PC-3 (cell line): ENCODE results near the gene MED4. TPM values are rescaled to one million over a fixed set of nuclear protein-coding genes. Genes with fewer than 3 reads are reported as not detected.
A peak's percentile ranks its signal among the peaks of the same experiment; 100 is the strongest.

ENCODE experiments used
- ATAC-seq: fragments of 200-7000 bp; cut with Tn5 transposase; 2 replicates; pipeline ENCODE4 v1.9.1; 2020; ENCODE audit warnings: mild to moderate bottlenecking, moderate library complexity
- Bru-seq: library from RNA; stranded (reverse); fragments of 400-500 nt; gene quantifications from one replicate; lab custom pipeline; 2021; lab: Mats Ljungman, UMichigan
- BruChase-seq, 2 experiments: library from RNA; stranded (reverse); fragments of 400-500 nt; gene quantifications; one replicate each; lab custom pipeline; 2021; lab: Mats Ljungman, UMichigan
- BruUV-seq: library from RNA; stranded (reverse); fragments of 400-500 nt; replicated peaks from 2 replicates; lab custom pipeline; 2021; lab: Mats Ljungman, UMichigan
- CTCF ChIA-PET: fragments of 300-600 bp; sonication (Branson Sonifier 250); formaldehyde crosslinking; loops from one replicate; lab custom pipeline; 2022; ENCODE audit warnings: antibody characterized with exemption; lab: Charles Lee
- POLR2A ChIA-PET: fragments of 300-600 bp; sonication (Branson Sonifier 250); formaldehyde crosslinking; loops from one replicate; lab custom pipeline; 2022; ENCODE audit warnings: antibody characterized with exemption; ENCODE audit not compliant: unreplicated experiment; lab: Charles Lee
- DNase-seq: peaks from one replicate; pipeline ENCODE4 v3.0.0-alpha.2; 2015
- H2AFZ ChIP-seq: fragments of 300-600 bp; sonication (generic); 2 replicates; pipeline ENCODE4 v1.6.0; 2016; ENCODE audit warnings: antibody characterized with exemption, low read length
- H3F3A ChIP-seq: fragments of 300-600 bp; sonication (generic); one replicate; pipeline ENCODE4 v1.6.0; 2017; ENCODE audit warnings: antibody characterized with exemption, low read length, control low read depth, mild to moderate bottlenecking; ENCODE audit not compliant: unreplicated experiment
- H3K27ac ChIP-seq: fragments of 300-600 bp; sonication (generic); 2 replicates; pipeline ENCODE4 v1.5.1; 2016; ENCODE audit warnings: mild to moderate bottlenecking, low read length
- H3K27me3 ChIP-seq: fragments of 300-600 bp; sonication (generic); 2 replicates; pipeline ENCODE4 v1.6.1; 2016; ENCODE audit warnings: low read length, mixed read lengths
- H3K36me3 ChIP-seq: fragments of 300-600 bp; sonication (generic); 2 replicates; pipeline ENCODE4 v1.6.1; 2016; ENCODE audit warnings: low read depth, mixed run types, low read length, mixed read lengths
- H3K4me1 ChIP-seq: fragments of 300-600 bp; sonication (generic); 2 replicates; pipeline ENCODE4 v1.5.1; 2016; ENCODE audit warnings: low read length; ENCODE audit not compliant: insufficient read depth
- H3K4me2 ChIP-seq: fragments of 300-600 bp; sonication (generic); 2 replicates; pipeline ENCODE4 v1.6.0; 2016; ENCODE audit warnings: low read length
- H3K4me3 ChIP-seq: fragments of 300-600 bp; sonication (generic); 2 replicates; pipeline ENCODE4 v1.5.1; 2016; ENCODE audit warnings: mild to moderate bottlenecking, low read length, mixed read lengths
- H3K79me2 ChIP-seq: fragments of 300-600 bp; sonication (generic); 2 replicates; pipeline ENCODE4 v1.6.1; 2017; ENCODE audit warnings: low read length, mixed read lengths
- H3K9ac ChIP-seq: fragments of 300-600 bp; sonication (generic); 2 replicates; pipeline ENCODE4 v1.6.0; 2016; ENCODE audit warnings: mild to moderate bottlenecking, low read length
- H3K9me2 ChIP-seq: fragments of 300-600 bp; sonication (generic); replicated peaks from 2 replicates; pipeline ENCODE4 v1.6.1; 2016; ENCODE audit warnings: mixed run types, low read length, mixed read lengths
- H3K9me3 ChIP-seq: fragments of 300-600 bp; sonication (generic); 2 replicates; pipeline ENCODE4 v1.6.1; 2016; ENCODE audit warnings: low read length, mixed read lengths
- H4K20me1 ChIP-seq: fragments of 300-600 bp; sonication (generic); 2 replicates; pipeline ENCODE4 v1.6.1; 2016; ENCODE audit warnings: low read length, mixed read lengths
- CTCF ChIP-seq: fragments of 300-600 bp; sonication (generic); conservative IDR thresholded peaks from 2 replicates; pipeline ENCODE4 v1.5.1; 2017; ENCODE audit warnings: antibody characterized with exemption, low read depth, mild to moderate bottlenecking, low read length
- EZH2 ChIP-seq: fragments of 300-600 bp; sonication (generic); IDR thresholded peaks from one replicate; pipeline ENCODE4 v1.6.1; 2017; ENCODE audit warnings: antibody characterized with exemption, mild to moderate bottlenecking, low read length; ENCODE audit not compliant: unreplicated experiment
- EZH2phosphoT487 ChIP-seq: fragments of 300-600 bp; sonication (generic); IDR thresholded peaks from 2 replicates; pipeline ENCODE4 v1.6.1; 2018; ENCODE audit warnings: mild to moderate bottlenecking, antibody characterized with exemption, low read length, borderline replicate concordance
- intact Hi-C: fragments of 100-400 bp; cut with micrococcal nuclease; formaldehyde crosslinking; loops from 2 replicates; pipeline ENCODE4 v1.9.0; 2023
- long read RNA-seq: library from polyadenylated mRNA; unstranded; transcript quantifications from one replicate; pipeline ENCODE4 v2.0.0, GENCODE V29; 2021; ENCODE audit not compliant: unreplicated experiment
- total RNA-seq: library from RNA; depleted of rRNA; stranded (reverse); fragments of >200 nt; gene quantifications from 2 replicates; pipeline ENCODE4 v1.2.3, GENCODE V29; 2014; rRNA removed

Gene MED4, protein sequence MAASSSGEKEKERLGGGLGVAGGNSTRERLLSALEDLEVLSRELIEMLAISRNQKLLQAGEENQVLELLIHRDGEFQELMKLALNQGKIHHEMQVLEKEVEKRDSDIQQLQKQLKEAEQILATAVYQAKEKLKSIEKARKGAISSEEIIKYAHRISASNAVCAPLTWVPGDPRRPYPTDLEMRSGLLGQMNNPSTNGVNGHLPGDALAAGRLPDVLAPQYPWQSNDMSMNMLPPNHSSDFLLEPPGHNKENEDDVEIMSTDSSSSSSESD
- 11.6 and 19.0 TPM in 2 replicates for total RNA-seq
- Bru-seq, nascent RNA = percentile 87 among the genes with signal in this experiment
- BruChase-seq, experiment 1, labeled RNA remaining after a 6-hour chase = percentile 87 among the genes with signal in this experiment
- percentile 89 among the genes with signal in this experiment for BruChase-seq, experiment 2, labeled RNA remaining after a 2-hour chase
- long read RNA-seq, transcript MED4-202 (7 exons, 931 nt) = minor isoform, 15 of 134 reads
- long read RNA-seq, transcript MED4-201 (7 exons, 2,022 nt) = major isoform, 83 of 134 reads
- long read RNA-seq, partial matches to known transcripts = 1 of 134 reads
- long read RNA-seq, other reads (novel, unspliced or antisense) = 35 of 134 reads

DNA sequence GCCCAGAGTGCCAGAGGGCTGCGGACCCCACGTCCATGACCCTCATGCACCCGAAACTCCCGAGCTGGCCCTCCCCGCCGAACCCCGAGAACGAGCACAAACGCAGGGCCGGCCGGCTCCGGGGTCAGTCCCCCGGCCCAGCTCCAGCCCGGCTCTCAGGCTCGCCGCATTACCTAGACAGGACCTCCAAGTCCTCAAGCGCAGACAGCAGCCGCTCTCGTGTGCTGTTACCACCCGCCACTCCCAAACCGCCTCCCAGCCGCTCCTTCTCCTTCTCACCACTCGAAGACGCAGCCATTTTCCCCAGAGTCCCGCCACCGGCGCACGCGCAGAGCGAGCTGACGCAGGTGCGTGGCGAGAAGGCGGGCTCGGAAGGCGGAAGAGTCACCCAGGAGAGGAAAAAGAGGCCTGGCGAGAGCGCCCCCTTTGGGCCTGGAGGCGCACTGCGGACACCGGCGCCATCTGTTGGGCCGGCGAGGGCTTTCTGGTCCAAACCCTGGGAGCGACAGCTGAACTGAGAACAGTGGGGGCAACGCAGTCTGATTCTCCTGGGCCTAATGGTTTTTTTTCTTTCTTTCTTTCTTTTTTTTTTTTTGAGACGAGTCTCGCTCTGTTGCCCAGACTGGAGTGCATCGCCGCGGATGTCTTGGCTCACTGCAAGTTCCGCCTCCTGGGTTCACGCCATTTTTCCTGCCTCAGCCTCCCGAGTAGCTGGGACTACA is at the start of gene MED4:
Gene MED4, minus strand, starts transcription at position 324 of the 722 bp plus-strand sequence. Its CDS starts 26 bp downstream, at position 298.
- Histone ChIP-seq H4K20me1 (peaks cover 28% of the 10 kb centered on the region; the same call in 1 of the 2 replicates), H3K36me3 (no peaks in the 10 kb centered on the region), H3K9me3 (no peaks in the 10 kb centered on the region), H3K9ac (peak within 1 kb of the TSS; percentile 99), H3K4me1 (peaks cover 8% of the 10 kb centered on the region), H2AFZ (peak within 1 kb of the TSS; percentile 83), H3K4me2 (peak within 1 kb of the TSS; percentile 93), H3K27me3 (no peaks in the 10 kb centered on the region), H3K9me2 (no peaks in the 10 kb centered on the region), H3K79me2 (peaks cover 51% of the 10 kb centered on the region), H3K4me3 (peak within 1 kb of the TSS; percentile 99), H3F3A (no peaks in the 10 kb centered on the region), H3K27ac (peak within 1 kb of the TSS; percentile 29; the same call in 1 of the 2 replicates)
- BruUV-seq = no TSS peak
- DNase-seq (peak; percentile 91), ATAC-seq (peak; percentile 94)
- POLR2A ChIA-PET = interaction anchor here (0.6 kb wide), 1 partner anchor 1133 kb away, joined by 7 read pairs; no protein-coding TSS in a partner anchor
- CTCF ChIA-PET = interaction anchor here (0.6 to 1.2 kb wide), 3 partner anchors 8 to 487 kb away, joined by 3 to 4 read pairs (median 3); no protein-coding TSS in a partner anchor
- TF ChIP-seq EZH2 (no peak), CTCF (peak; percentile 90), EZH2phosphoT487 (no peak)
- intact Hi-C loops = loop anchor here (5.0 kb wide), 1 partner anchor 93 kb away; the partner anchor contains the start of gene SUCLA2

DNA sequence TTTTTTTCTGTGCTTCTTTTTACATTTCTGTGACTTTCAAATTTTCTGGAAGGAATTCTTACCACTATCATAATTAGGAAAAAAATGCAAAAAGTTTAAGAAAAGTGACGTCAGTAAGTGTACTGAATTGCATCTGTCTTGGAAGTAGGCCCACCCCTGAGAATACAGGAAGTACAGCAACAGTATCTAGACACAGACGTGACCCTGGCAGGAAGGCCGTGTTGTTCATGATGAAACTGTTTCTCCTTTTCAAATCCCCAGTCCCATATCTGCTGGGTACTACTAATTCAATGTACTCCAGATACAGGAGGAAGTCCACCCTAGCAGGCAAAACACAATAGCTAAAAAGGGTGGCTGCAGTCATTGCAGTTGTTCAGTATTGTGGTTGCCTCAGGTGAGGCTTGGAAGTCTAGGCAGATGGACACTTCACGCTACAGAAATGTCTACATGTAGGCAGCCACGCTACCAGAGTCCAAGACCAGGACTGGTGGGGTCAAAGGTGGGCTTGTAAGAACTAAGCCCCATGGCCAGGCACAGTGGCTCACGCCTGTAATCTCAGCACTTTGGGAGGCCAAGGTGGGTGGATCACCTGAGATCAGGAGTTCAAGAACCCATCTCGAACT is 49.6 kb upstream of the MED4 start:
- ChIA-PET POLR2A (no interaction called here), CTCF (no interaction called here)
- H3F3A ChIP-seq = no peaks in the 10 kb centered on the region
- H3K4me3 ChIP-seq = no peak overlapping the region
- intact Hi-C loops = no loop called here
- TF ChIP-seq EZH2phosphoT487 (no peak), EZH2 (no peak), CTCF (no peak)
- H3K4me2 ChIP-seq = no peak overlapping the region
- no peak overlapping the region for H3K27ac ChIP-seq
- no peak for ATAC-seq
- no peaks in the 10 kb centered on the region for H4K20me1 ChIP-seq
- no peaks in the 10 kb centered on the region for H3K27me3 ChIP-seq
- no peak for DNase-seq
- no peak overlapping the region for H2AFZ ChIP-seq
- H3K9ac ChIP-seq = no peak overlapping the region
- no peaks in the 10 kb centered on the region for H3K4me1 ChIP-seq
- no TSS peak for BruUV-seq
- no peaks in the 10 kb centered on the region for H3K79me2 ChIP-seq
- no peaks in the 10 kb centered on the region for H3K36me3 ChIP-seq
- H3K9me2 ChIP-seq = no peaks in the 10 kb centered on the region
- H3K9me3 ChIP-seq = no peaks in the 10 kb centered on the region
